Measurements from ENCODE around the gene PNPO. TPM values are rescaled to one million over a fixed set of nuclear protein-coding genes. Genes with fewer than 3 reads are reported as not detected.

Gene PNPO
- polyA plus RNA-seq, 1 donor from 2014 or later, result 1.7 TPM

- Histone ChIP-seq H4K20me1 (ENCODE audit: insufficient read depth) (no peaks in the 10 kb centered on the region), H3K27ac (ENCODE audit: low read length) (no peak overlapping the region), H3F3A (ENCODE audit: insufficient read depth, low read length, poor library complexity, severe bottlenecking) (no peaks in the 10 kb centered on the region), H2AFZ (ENCODE audit: low read depth, low read length) (no peak overlapping the region), H3K36me3 (ENCODE audit: insufficient read depth, low read length) (no peaks in the 10 kb centered on the region), H3K79me2 (replicated peaks; ENCODE audit: insufficient read depth, low read length) (no peaks in the 10 kb centered on the region), H3K4me3 (ENCODE audit: low read length) (peak overlapping the region; percentile 68), H3K27me3 (ENCODE audit: insufficient read depth, low read depth, low read length) (no peaks in the 10 kb centered on the region), H3K9me2 (ENCODE audit: insufficient read depth, low read length) (no peaks in the 10 kb centered on the region), H3K9me3 (ENCODE audit: low read length) (no peaks in the 10 kb centered on the region), H3K9ac (ENCODE audit: low read length) (no peak overlapping the region), H3K4me2 (ENCODE audit: low read length) (no peak overlapping the region)
- TF ChIP-seq MXI1 (conservative IDR thresholded peaks at IDR 0.05; ENCODE audit: poor library complexity, severe bottlenecking), result no peak
- TF ChIP-seq POLR2AphosphoS5 (IDR thresholded peaks at IDR 0.05), result no peak
- TF ChIP-seq RAD21 (conservative IDR thresholded peaks at IDR 0.05), result no peak
- no peak for TF ChIP-seq SMC3 (conservative IDR thresholded peaks at IDR 0.05; ENCODE audit: poor library complexity)
- TF ChIP-seq REST (IDR thresholded peaks at IDR 0.05; ENCODE audit: borderline replicate concordance), result no peak
- TF ChIP-seq TAF1 (IDR thresholded peaks at IDR 0.05; ENCODE audit: low read depth), result no peak
- TF ChIP-seq EZH2 (IDR thresholded peaks at IDR 0.05; ENCODE audit: borderline replicate concordance, insufficient read depth, low read length, poor library complexity, severe bottlenecking), result no peak
- no peak for TF ChIP-seq EP300 (conservative IDR thresholded peaks at IDR 0.05; ENCODE audit: poor library complexity, severe bottlenecking)
- no peak for TF ChIP-seq CTCF (IDR thresholded peaks at IDR 0.05; ENCODE audit: poor library complexity, severe bottlenecking)
Observed at GRCh38 chr17:47942096-47942510, 732 bp downstream of the PNPO start.

GRCh38 chr17:47942568-47942967, 1.2 kb downstream of the PNPO start:
- TF ChIP-seq MXI1 (conservative IDR thresholded peaks at IDR 0.05; ENCODE audit: poor library complexity, severe bottlenecking), result no peak
- TF ChIP-seq TAF1 (IDR thresholded peaks at IDR 0.05; ENCODE audit: low read depth), result no peak
- no peak for TF ChIP-seq EZH2 (IDR thresholded peaks at IDR 0.05; ENCODE audit: borderline replicate concordance, insufficient read depth, low read length, poor library complexity, severe bottlenecking)
- no peak for TF ChIP-seq RAD21 (conservative IDR thresholded peaks at IDR 0.05)
- TF ChIP-seq POLR2AphosphoS5 (IDR thresholded peaks at IDR 0.05), result no peak
- no peak for TF ChIP-seq REST (IDR thresholded peaks at IDR 0.05; ENCODE audit: borderline replicate concordance)
- TF ChIP-seq CTCF (IDR thresholded peaks at IDR 0.05; ENCODE audit: poor library complexity, severe bottlenecking), result no peak
- TF ChIP-seq SMC3 (conservative IDR thresholded peaks at IDR 0.05; ENCODE audit: poor library complexity), result no peak
- TF ChIP-seq EP300 (conservative IDR thresholded peaks at IDR 0.05; ENCODE audit: poor library complexity, severe bottlenecking), result no peak
- H3K4me3 ChIP-seq (ENCODE audit: low read length), result no peak overlapping the region
- no peaks in the 10 kb centered on the region for H3K27me3 ChIP-seq (ENCODE audit: insufficient read depth, low read depth, low read length)
- no peak overlapping the region for H3K9ac ChIP-seq (ENCODE audit: low read length)
- no peaks in the 10 kb centered on the region for H4K20me1 ChIP-seq (ENCODE audit: insufficient read depth)
- H3K79me2 ChIP-seq (replicated peaks; ENCODE audit: insufficient read depth, low read length), result no peaks in the 10 kb centered on the region
- H2AFZ ChIP-seq (ENCODE audit: low read depth, low read length), result no peak overlapping the region
- H3K36me3 ChIP-seq (ENCODE audit: insufficient read depth, low read length), result no peaks in the 10 kb centered on the region
- H3K4me2 ChIP-seq (ENCODE audit: low read length), result no peak overlapping the region
- H3K9me2 ChIP-seq (ENCODE audit: insufficient read depth, low read length), result no peaks in the 10 kb centered on the region
- H3K9me3 ChIP-seq (ENCODE audit: low read length), result no peaks in the 10 kb centered on the region
- no peaks in the 10 kb centered on the region for H3F3A ChIP-seq (ENCODE audit: insufficient read depth, low read length, poor library complexity, severe bottlenecking)
- no peak overlapping the region for H3K27ac ChIP-seq (ENCODE audit: low read length)

Measured in neural cell (in vitro differentiated cells).